Measurements from ENCODE around the gene FAM117A. TPM values are rescaled to one million over a fixed set of nuclear protein-coding genes. Genes with fewer than 3 reads are reported as not detected.

FAM117A gene
- total and polyA plus RNA-seq, 2 experiments from 2014 or later = 14.9 to 27.9 TPM

GRCh38 chr17:49730078-49730784, 33.7 kb downstream of the FAM117A start:
- TF ChIP-seq CTCF (IDR thresholded peaks at IDR 0.05; ENCODE audit: poor library complexity) = no peak
- no peak for TF ChIP-seq EZH2phosphoT487 (IDR thresholded peaks at IDR 0.05; ENCODE audit: low read depth, severe bottlenecking, unreplicated experiment)
- TF ChIP-seq EZH2 (IDR thresholded peaks at IDR 0.05; ENCODE audit: borderline replicate concordance) = no peak
- no peak for DNase-seq (ENCODE audit: low spot score)
- H2AFZ ChIP-seq = no peak overlapping the region
- no peaks in the 10 kb centered on the region for H3K4me1 ChIP-seq (ENCODE audit: insufficient read depth)
- H3K36me3 ChIP-seq (replicated peaks; ENCODE audit: insufficient read depth, low read depth) = no peaks in the 10 kb centered on the region
- peaks cover 3% of the 10 kb centered on the region for H3K79me2 ChIP-seq
- no peaks in the 10 kb centered on the region for H3K9me3 ChIP-seq (ENCODE audit: low read depth)
- no peaks in the 10 kb centered on the region for H4K20me1 ChIP-seq (ENCODE audit: insufficient read depth, poor library complexity, severe bottlenecking)
- no peak overlapping the region for H3K4me2 ChIP-seq
- H3K27me3 ChIP-seq = no peaks in the 10 kb centered on the region
- 77% methylated on average over 4 of the region's 4 CpGs for WGBS (ENCODE audit: low lambda C conversion rate, missing lambda C conversion rate)
- H3K27ac ChIP-seq = no peak overlapping the region
- H3K9me2 ChIP-seq (replicated peaks; ENCODE audit: insufficient read depth) = no peaks in the 10 kb centered on the region
- no peak overlapping the region for H3K4me3 ChIP-seq

- DNase-seq (ENCODE audit: low spot score) = no peak
- Histone ChIP-seq H3K4me3 (no peak overlapping the region), H3K79me2 (no peaks in the 10 kb centered on the region), H3K9me3 (ENCODE audit: low read depth) (no peaks in the 10 kb centered on the region), H2AFZ (no peak overlapping the region), H3K27me3 (no peaks in the 10 kb centered on the region), H4K20me1 (ENCODE audit: insufficient read depth, poor library complexity, severe bottlenecking) (no peaks in the 10 kb centered on the region), H3K36me3 (replicated peaks; ENCODE audit: insufficient read depth, low read depth) (no peaks in the 10 kb centered on the region), H3K4me1 (ENCODE audit: insufficient read depth) (no peaks in the 10 kb centered on the region), H3K27ac (no peak overlapping the region), H3K4me2 (no peak overlapping the region), H3K9me2 (replicated peaks; ENCODE audit: insufficient read depth) (no peaks in the 10 kb centered on the region)
- TF ChIP-seq EZH2phosphoT487 (IDR thresholded peaks at IDR 0.05; ENCODE audit: low read depth, severe bottlenecking, unreplicated experiment) = no peak
- TF ChIP-seq CTCF (IDR thresholded peaks at IDR 0.05; ENCODE audit: poor library complexity) = no peak
- TF ChIP-seq EZH2 (IDR thresholded peaks at IDR 0.05; ENCODE audit: borderline replicate concordance) = no peak
- 93% methylated on average over 3 of the region's 3 CpGs for WGBS (ENCODE audit: low lambda C conversion rate, missing lambda C conversion rate)
Observed at GRCh38 chr17:49729069-49729468, 34.9 kb downstream of the FAM117A start.

GRCh38 chr17:49728425-49728824, 35.5 kb downstream of the FAM117A start:
- no peaks in the 10 kb centered on the region for H3K9me2 ChIP-seq (replicated peaks; ENCODE audit: insufficient read depth)
- peaks cover 2% of the 10 kb centered on the region for H3K4me1 ChIP-seq (ENCODE audit: insufficient read depth)
- H4K20me1 ChIP-seq (ENCODE audit: insufficient read depth, poor library complexity, severe bottlenecking) = no peaks in the 10 kb centered on the region
- DNase-seq (ENCODE audit: low spot score) = no peak
- no peak overlapping the region for H3K4me2 ChIP-seq
- H3K27me3 ChIP-seq = no peaks in the 10 kb centered on the region
- WGBS (ENCODE audit: low lambda C conversion rate, missing lambda C conversion rate) = 95% methylated on average over 5 of the region's 5 CpGs
- H3K27ac ChIP-seq = no peak overlapping the region
- H2AFZ ChIP-seq = no peak overlapping the region
- no peak overlapping the region for H3K4me3 ChIP-seq
- H3K79me2 ChIP-seq = no peaks in the 10 kb centered on the region
- TF ChIP-seq EZH2phosphoT487 (IDR thresholded peaks at IDR 0.05; ENCODE audit: low read depth, severe bottlenecking, unreplicated experiment) (no peak), EZH2 (IDR thresholded peaks at IDR 0.05; ENCODE audit: borderline replicate concordance) (no peak), CTCF (IDR thresholded peaks at IDR 0.05; ENCODE audit: poor library complexity) (no peak)
- H3K36me3 ChIP-seq (replicated peaks; ENCODE audit: insufficient read depth, low read depth) = no peaks in the 10 kb centered on the region
- no peaks in the 10 kb centered on the region for H3K9me3 ChIP-seq (ENCODE audit: low read depth)
